ENCODE measurements around the gene ETHE1.

The ETHE1 gene

DNA sequence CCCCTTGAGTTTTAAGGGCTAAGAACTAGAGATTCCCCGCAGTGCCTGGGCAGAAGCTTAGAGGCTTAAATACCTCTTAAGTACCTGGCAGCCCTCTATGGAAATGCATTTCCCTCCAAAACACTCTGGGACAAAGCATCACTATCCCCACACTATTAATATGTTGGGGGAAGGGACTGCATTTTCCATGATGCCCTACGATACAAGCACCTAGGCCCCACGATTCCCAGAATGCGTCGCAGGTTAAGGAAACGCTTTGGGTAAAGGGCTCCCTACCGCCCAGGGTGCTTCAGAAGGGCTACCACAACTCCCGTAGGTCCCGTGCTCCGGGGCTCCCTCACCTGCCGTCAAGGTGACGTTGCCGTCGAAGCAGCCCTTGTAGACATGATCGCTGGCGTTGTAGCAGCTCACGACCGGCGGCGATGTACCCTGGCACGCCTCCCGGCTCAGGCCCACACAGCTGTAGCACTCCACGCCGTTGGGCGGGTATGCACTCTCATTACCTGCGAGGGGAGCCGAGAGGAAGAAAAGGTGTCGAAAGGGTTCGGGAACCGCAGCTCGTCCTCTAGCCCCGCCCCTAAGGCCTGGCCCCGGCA lies 64.1 kb downstream of the ETHE1 start:
- no peak for DNase-seq

- DNase-seq, result no peak
Measured at GRCh38 chr19:43462383-43462782, 64.6 kb downstream of the ETHE1 start.

- no peak for DNase-seq
Measured at GRCh38 chr19:43461303-43461702, 65.7 kb downstream of the ETHE1 start.

GRCh38 chr19:43460362-43461016 lies 66.5 kb downstream of the ETHE1 start:
- no peak for DNase-seq

GRCh38 chr19:43457809-43458208 lies 69.2 kb downstream of the ETHE1 start:
- DNase-seq, result no peak
